NCI-H748 (cell line): ENCODE data around the gene NSRP1.
"Not testable (repeated sequence)": the region's sequence is repeated elsewhere in the genome, so short reads cannot be mapped to it uniquely, and the experiment has no call there.

Source experiments
- DNase-seq: peaks from one replicate; lab custom pipeline; 2025; ENCODE audit not compliant: unreplicated experiment; lab: John Stamatoyannopoulos, UW

NSRP1 gene

DNA sequence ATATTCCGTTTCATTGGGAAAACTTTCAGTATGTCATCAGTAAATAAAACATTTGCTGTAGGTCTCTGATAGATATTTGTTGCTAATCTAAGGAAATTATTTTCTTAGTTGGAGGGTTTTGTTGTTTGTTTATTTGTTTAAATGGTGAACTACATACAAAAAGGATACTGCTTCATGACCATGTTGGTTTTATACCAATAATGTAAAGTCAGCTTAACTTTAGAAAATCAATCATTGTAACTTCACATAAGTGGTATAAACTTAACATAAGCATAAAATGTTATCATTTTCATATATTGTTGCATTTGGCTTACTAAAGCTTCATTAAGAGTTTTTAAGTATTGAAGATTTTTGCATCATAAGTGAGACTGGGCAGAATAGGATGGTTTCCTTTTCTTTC is 57.9 kb downstream of the NSRP1 start:
- DNase-seq: no peak

DNA sequence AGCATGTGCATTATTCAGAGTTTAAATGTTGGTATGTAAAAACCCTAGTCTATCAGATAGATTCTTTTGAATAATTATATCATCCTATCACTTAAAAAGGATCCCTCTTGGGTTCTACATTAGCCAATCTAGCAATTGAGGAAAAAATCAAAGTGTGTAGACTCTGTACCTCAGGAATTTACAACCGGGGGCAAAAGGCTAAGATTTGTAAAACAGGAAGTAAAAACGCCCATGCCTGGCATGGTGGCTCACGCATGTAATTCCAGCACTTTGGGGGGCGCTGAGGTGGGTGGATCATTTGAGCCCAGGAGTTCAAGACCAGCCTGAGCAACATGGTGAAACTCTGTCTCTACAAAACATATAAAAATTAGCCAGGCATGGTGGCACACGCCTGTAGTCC is 60.2 kb downstream of the NSRP1 start:
- no peak for DNase-seq

DNA sequence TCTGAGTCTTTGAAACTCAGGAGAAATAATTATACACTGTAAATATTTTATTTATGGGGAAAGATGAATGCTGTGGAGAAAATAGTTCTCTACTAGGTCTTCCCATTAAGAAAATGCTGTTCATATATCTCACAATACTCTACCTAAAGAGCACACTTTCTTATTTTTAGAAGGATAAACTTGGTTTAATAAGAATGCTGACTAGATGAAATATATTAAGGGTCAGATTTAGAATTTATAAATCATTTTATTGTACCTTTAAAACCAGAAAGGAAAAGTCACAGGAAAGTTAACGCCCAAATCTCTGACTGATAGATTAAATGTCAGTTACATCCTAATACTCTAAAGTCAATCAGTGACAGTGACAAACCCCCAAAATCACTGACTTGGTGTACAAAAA is 70.1 kb downstream of the NSRP1 start:
- DNase-seq: no peak

DNA sequence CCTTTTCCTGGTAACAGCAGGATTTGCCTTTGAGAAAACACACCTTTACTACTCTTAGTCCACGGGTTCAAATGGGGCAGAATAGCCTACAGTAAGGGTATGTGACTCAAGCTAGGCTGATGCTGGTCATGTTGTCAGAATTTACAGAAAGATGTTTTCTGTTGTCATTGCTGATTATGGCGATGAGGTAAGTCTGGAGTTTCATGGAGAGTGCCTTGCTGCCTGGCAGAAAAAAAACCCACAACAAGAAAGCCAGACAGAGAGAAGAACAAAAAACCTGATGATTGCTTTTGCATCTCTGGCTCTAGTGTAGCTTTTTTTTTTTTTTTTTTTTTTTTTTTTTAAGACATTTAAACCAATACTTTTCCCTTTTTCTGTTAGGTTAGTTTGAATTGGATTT is 71.0 kb downstream of the NSRP1 start:
- no peak for DNase-seq

DNA sequence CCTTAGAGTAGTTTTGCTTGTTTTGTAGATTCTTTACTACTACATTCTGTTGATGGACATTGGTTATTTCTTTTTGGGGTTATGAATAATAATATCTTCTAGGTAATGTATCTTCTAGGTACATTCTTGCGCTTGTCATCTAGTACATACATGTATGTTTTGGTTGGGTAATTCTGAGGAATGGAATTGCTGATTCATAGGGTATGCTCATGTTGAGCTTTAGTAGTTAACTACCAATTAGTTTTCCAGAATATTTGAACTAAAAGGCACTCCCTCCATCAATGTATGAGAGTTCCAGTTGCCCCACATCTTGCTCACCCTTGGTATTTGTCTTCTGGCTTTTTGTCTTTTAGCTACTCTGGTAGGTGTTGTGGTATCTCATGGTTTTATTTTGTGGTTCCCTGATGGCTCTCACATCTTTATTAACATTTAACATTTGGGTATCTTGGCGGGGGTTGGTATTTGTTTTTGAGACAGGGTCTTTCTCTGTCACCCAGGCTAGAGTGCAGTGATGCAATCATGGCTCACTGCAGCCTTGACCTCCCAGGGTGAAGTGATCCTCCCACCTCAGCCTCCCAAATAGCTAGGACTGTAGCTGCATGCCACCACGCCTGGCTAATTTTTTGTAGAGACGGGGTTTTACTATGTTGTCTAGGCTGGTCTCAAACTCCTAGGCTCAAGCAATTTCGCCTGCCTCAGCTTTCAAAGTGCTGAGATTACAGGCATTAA is 71.8 kb downstream of the NSRP1 start:
- no peak for DNase-seq

DNA sequence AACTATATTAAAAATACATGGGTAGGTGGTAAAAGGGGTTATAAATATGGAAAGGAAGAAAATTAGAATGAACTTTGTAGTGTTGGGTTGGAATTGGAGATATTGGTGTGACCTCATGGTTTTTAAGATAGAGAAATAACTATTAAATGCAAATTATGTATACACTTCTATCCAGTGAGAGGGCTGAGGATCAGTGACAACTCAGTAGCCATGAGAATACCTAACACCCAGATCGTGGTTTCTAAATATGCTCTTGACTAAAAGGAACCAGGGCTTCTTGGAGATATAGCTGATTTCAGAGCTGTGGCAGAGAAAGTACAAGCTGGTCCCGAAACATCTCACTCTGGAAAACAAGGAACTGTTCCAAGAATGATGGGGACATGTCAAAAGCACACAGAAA is 74.5 kb downstream of the NSRP1 start:
- no peak for DNase-seq

DNA sequence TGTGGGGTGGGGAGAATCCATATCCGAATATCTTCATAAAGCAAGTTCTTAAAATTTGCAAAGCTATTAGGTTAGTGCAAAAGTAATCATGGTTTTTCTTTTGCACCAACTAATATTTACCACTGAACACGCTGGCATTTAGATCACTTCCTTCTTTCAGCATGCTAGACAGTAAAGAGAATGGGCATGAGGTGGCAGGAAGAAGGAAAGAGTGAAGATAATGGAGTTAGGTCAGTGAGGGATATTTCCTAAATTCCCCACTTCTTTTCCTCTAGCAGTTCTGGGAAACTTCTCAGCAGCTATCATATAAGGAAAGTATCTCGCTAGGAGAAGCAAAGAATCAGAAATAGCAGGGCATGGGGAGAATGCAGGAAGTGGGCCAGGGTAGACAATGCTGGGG is 79.9 kb downstream of the NSRP1 start:
- no peak for DNase-seq

DNA sequence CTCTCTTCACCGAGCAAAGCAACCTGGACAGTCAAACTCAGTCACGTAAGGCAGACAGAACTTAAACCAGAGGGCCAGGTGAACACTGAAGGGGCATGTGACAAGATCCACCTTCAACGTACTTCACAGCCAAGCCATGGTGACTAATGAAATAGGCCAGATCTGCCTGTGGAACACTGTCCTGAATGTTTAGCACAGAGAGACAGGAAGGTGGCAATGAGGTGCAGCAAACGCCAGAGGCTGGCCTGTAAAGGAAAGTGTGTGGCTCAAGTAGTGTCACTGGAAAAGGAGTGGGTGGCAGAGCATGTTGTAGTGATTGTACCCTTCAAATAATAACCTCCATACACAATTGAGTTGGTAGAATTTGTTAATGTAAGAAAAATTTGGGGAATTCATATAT is 80.8 kb downstream of the NSRP1 start:
- no peak for DNase-seq

DNA sequence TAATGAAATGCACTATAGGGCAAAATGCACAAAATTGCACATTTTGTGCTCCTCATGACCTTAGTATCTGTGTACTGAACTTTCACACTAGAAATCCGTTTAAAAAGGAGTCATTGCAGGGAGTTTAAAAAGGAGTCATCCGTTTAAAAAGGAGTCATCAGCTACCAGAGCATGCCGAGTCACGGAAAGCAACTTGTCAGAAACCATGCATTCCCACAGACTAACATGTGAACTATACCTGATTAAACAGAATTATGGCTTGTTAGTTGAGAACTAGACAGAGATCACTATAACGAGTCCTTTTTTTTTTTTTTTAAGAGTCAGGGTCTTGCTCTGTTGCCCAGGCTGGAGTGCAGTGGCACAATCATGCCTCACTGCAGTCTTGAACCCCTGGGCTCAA is 83.0 kb downstream of the NSRP1 start:
- no peak for DNase-seq

DNA sequence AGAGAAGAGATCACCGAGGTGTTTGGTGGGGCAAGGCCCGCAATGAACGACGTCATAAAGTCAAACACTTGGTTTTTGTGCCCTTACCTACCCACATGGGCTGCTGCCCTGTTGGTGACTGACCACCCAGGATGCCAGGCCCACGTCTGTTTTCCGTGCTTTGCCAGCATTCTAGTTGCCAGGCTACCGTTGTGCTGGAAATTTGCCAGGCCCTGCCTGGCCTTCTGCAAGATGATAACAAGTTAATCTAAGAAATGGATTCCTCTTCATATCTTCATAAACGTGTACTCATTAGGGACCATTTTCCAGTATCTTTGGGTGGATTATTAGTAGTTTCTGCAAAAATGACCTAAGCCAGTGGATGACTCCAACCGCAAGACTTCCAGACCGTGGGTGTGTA is 83.5 kb downstream of the NSRP1 start:
- no peak for DNase-seq

DNA sequence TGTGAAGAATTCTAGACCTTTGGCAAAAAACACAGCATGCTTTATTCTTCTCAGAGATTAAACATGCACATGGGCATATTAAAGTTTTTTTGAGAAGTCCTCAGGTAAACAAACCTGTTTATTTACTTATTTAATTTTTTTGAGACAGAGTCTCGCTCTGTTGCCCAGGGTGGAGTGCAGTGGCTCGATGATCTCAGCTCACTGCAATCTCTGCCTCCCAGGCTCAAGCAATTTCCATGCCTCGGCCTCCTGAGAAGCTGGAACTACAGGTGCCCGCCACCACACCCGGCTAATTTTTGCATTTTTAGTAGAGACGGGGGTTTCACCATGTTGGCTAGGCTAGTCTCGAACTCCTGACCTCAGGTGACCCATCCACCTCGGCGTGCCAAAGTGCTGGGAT is 84.0 kb downstream of the NSRP1 start:
- not testable (repeated sequence) for DNase-seq

DNA sequence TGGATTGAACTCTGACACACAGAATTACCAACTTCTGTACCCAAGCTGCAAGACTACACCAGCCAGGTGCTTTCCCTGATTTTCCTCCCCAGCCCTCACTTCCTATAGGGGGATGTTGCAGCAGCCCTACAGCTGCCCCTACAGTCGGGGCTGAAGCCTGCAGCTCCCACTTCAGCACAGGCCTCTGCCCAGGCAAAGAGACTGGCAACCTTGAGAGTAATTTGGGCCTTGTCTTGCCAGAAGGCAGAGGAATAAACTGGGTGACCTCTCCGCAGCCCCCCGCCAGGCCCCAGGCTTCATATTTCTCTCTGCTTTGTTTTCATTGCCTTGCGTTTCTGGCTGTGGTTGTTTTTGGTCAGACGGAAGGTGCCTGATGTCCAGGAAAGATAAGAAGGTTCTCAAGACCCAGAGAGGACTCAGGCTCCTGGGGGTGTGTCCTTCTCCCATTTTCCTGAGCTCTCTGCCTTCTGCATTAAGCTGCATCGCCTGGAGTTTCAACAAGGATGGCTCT is 86.9 kb downstream of the NSRP1 start:
- DNase-seq: no peak

DNA sequence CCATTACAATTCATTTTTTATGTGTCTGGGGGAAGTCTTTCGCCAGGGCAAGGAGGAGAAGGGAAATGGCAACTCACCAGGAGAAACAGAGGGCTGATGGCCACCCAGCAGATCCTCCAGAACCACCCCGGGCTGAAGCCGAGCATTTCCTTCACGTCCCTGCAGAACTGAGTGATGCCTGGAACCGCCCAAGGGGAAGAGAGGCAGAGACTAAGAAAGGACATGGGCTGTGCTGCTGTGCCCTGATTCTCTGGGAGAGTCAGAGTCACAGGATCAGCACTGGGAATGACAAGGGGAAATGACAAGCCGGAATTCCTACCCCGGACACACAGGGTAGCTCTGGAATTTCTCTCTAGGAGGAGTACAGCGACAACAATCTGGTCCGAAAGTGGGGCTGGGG is 91.0 kb downstream of the NSRP1 start:
- DNase-seq: no peak

DNA sequence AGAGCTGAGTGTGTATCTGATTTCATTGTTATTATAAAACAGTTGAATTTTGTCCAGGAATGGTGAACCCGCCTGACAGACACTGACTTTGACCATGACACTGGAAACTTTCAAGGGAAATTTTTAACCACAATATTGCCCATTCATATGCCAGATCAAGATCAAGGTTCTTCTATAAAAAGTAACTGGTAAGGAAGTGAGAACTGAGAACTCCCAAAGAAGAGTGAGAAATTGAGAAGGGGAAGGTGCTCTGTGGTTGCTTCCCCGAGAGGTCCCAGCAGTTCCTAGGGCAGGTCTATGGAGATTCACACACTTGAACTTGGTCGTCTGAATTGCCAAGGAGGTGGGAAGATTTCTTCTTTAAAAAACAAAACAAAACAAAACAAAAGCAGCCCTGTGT is 91.6 kb downstream of the NSRP1 start:
- DNase-seq: no peak

DNA sequence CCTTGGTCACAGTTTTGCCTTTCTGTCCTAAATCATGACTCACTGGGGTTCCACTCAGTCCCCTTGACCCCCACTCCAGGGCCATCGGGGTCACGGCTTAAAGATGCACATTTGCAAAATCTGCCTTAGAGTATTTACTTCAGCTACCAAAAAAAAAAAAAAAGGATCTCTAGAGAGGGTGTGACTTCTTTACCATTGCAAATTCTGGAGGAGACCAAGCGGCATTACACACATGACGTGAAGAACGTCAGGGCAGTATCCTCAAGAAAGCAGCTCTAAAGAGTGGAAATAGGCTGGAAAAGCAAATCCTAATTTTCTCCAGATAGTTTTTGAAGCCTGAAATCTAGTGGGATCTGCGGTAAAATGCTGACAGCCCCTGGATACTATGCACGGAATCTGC is 93.3 kb downstream of the NSRP1 start:
- no peak for DNase-seq

DNA sequence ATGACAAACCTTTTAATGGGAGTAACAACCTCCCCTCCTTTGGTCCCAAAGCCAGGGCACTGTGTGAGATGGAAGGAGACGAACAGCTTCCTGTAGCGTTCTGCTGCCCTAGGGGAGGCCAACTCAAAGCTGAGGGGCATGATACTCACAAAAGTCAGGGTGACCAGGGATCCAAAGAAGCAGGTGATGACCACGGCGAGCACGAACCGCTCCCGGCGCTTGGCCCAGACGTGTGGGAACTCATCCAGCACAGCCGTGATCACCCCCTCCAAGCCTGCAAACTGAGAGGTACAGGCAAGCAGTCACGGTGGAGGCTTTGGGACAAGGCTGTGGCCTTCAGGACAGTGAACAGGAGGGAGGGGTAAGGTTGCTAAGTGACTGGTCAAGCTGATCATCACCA is 93.8 kb downstream of the NSRP1 start:
- no peak for DNase-seq

DNA sequence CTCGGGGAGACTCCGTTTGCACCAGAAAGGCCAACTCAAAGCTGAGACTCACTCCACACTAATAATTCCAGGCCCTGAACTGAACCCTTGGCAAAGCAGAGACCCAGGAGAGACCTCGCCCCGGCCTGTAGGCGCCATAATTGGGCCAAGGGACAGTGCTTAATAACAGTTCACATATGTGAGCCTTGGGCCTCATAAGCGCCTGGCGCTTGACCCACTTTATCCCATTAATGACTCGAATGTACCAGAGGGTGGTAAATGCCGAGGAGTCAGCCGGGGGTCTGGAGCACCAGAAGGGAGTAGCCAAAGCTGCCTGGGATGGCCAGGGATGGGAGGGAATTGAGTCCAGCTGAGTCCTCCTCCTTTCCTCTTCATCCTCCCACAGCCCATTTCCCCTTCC is 94.3 kb downstream of the NSRP1 start:
- DNase-seq: no peak

DNA sequence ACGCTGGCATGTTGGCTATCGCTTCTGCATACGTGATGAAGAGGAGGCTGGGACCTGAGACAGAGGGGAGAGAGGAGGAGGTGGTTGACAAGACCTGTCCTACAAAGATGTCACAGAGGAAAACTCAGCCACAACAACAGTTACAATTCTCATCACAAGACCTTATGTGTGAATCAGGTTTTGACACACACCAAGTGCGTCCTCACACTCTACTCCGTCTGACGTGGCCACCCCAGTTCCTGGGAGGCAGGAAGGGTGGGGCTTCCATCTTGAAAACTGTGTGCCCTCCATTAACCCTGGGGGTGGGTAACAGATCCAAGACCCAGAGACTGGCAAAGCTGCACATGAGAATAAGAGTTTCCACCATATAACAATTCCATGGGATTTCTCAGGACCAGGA is 94.8 kb downstream of the NSRP1 start:
- DNase-seq: no peak

DNA sequence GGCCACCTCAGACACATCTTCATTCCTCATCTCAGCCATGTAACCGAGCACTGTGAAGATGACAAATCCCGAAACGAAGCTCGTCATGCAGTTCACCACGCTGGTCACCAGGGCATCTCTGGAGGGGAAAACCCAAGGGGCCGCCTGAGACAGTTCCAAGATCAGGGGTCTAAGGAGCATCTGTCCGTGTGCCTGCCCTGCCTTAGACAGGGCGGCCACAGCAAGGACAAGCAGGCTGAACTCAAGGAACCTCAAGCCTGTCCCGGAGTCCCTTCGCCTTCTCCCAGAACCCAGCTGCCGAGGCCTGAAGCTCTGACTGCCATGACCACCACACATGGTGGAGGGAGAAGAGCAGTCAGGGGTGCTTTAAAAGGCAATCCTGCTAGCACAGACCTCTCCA is 96.1 kb downstream of the NSRP1 start:
- no peak for DNase-seq

DNA sequence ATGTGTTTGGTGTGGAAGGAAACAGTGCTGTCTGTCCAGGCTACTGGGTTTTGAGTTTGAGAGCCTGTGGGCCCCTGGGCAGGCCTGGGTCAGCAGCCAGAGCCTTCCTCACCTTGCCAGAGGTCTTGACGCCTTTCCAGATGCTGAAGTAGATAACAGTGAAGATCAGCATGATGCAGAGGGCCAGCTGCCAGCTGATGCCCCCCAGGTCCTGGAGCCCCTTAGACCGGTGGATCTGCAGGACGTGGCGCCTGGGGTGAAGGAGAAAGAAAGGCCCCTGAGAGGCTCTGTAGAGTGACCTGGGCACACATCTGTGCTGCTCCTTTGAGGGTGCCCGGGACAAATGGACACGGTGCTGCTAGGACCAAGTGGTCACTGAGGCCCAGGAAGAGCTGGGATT is 100.4 kb downstream of the NSRP1 start:
- DNase-seq: no peak

DNA sequence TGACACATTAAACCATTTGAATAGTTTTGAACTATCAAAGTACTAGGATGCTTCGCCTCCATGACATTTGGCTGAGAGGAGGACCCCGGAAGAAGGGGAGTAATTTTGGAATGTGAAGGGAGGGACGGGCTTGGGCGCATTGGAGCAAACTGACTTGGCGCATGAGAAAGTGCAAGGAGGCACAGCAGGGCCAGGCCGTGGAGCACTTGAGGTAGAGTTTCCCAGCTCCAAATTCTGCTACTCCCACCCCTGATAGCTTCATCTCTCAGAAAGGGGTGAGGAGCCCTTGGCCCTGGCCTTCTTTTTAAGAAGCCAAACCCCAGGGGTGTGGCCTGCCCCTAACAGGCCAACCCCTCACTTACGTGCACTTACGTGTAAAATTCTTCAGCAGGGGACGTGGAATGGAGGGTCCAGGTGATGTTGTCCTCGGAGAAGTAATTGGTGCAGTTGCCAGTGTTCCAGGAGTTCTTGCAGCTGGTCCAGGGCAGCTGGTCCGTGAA is 101.2 kb downstream of the NSRP1 start:
- no peak for DNase-seq

DNA sequence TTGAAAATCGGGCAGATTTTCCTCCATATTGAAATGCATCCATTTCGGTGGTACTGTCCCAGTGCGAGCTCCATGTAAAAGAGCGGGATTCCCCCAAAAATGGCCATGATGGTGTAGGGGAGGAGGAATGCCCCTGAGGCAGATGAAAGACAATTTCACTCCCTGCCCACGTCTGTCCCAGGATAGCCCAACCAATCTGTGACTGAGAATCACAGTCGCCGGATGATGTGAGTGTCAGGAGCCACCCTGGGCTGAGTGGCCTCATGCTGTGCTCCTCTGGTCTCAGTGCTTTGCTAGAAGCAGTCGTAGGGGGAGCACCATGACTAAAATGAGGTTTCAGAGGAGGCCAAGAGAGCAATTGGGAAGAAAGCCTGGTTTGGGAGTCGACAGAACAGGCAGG is 102.2 kb downstream of the NSRP1 start:
- peak; percentile 11 for DNase-seq

DNA sequence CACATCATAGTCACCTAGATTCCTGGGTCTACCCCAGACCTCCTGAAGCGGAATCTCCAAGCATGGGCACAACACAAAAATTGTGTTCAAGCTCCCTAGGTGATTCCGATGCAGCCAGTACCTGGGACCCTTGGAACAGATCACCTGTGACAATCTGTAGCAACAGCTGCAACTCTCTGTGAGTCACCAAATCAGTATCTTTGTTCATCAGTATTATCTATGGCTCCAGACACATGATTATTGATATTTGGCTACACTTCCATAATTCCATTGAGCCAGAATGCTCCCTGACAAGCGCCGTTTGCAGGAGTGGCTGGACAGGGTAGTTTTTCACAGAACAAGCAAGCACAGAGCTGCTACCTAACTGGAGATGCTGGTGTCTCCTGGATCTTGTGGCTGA is 102.7 kb downstream of the NSRP1 start:
- no peak for DNase-seq
